HEK293 (cell line): ENCODE results near the gene CLEC19A.

ENCODE experiments used
- CTCF ChIA-PET: fragments of 350-600 bp; formaldehyde crosslinking; extraction: SDS; loops from one replicate; lab custom pipeline; 2021; ENCODE audit warnings: antibody characterized with exemption; lab: Yijun Ruan, JAX
- POLR2A ChIA-PET: fragments of 300-600 bp; formaldehyde crosslinking; extraction: SDS; loops from one replicate; lab custom pipeline; 2020; ENCODE audit warnings: antibody characterized with exemption, inconsistent platforms; lab: Yijun Ruan, JAX
- H3K27ac ChIP-seq: fragments of 200-500 bp; sonication (Bioruptor generic); 2 replicates; pipeline ENCODE4 v1.5.1; 2014; ENCODE audit warnings: low read depth, low read length, control low read depth, inconsistent platforms; ENCODE audit errors: extremely low read depth
- H3K36me3 ChIP-seq, 2 experiments: fragments of 200-500 bp in 1 of 2; sonication (Bioruptor generic) in 1 of 2; 1 replicate in 1 of 2; 2 replicates in 1 of 2; pipeline ENCODE4 v1.5.1; 2014 to 2017; ENCODE audit warnings: inconsistent platforms in 2 of 2, low read length in 2 of 2; ENCODE audit not compliant: control insufficient read depth in 2 of 2, insufficient read depth in 1 of 2
- H3K4me1 ChIP-seq: fragments of 200-500 bp; sonication (Bioruptor generic); 2 replicates; pipeline ENCODE4 v1.5.1; 2014; ENCODE audit warnings: mild to moderate bottlenecking, low read length, inconsistent platforms; ENCODE audit not compliant: control insufficient read depth, insufficient read depth
- H3K4me3 ChIP-seq: 2 replicates; pipeline ENCODE4 v1.5.1; 2011; ENCODE audit warnings: low read depth, mild to moderate bottlenecking, control low read depth, low read length, moderate library complexity
- H3K9me3 ChIP-seq: fragments of 200-500 bp; sonication (Bioruptor generic); 2 replicates; pipeline ENCODE4 v1.5.1; 2014; ENCODE audit warnings: low read depth, low read length, inconsistent platforms; ENCODE audit not compliant: control insufficient read depth, insufficient read depth
- AEBP2 ChIP-seq: fragments of 450-650 bp; formaldehyde crosslinking; IDR thresholded peaks from 2 replicates; pipeline ENCODE4 v1.5.1; 2016; ENCODE audit warnings: missing biosample characterization, missing genetic modification characterization, borderline replicate concordance
- GFI1B ChIP-seq: fragments of 450-650 bp; formaldehyde crosslinking; IDR thresholded peaks from 2 replicates; pipeline ENCODE4 v1.5.1; 2016; ENCODE audit warnings: missing biosample characterization, missing genetic modification characterization
- GLI2 ChIP-seq: fragments of 450-650 bp; formaldehyde crosslinking; IDR thresholded peaks from 2 replicates; pipeline ENCODE4; 2017; ENCODE audit warnings: missing biosample characterization, missing genetic modification characterization, low read depth, borderline replicate concordance
- HOXC10 ChIP-seq: sonication (generic); formaldehyde crosslinking; IDR thresholded peaks from 2 replicates; pipeline ENCODE4 v1.8.1; 2023; ENCODE audit warnings: mild to moderate bottlenecking, missing genetic modification reagents
- KLF8 ChIP-seq: fragments of 450-650 bp; formaldehyde crosslinking; IDR thresholded peaks from 2 replicates; pipeline ENCODE4 v1.5.1; 2016; ENCODE audit warnings: missing biosample characterization, missing genetic modification characterization
- PRDM10 ChIP-seq: fragments of 450-650 bp; formaldehyde crosslinking; IDR thresholded peaks from 2 replicates; pipeline ENCODE4 v1.5.1; 2016; ENCODE audit warnings: missing biosample characterization, missing genetic modification characterization
- RBAK ChIP-seq: fragments of 450-650 bp; formaldehyde crosslinking; IDR thresholded peaks from 2 replicates; pipeline ENCODE4 v1.5.1; 2016; ENCODE audit warnings: missing biosample characterization, missing genetic modification characterization
- REPIN1 ChIP-seq: fragments of 450-650 bp; formaldehyde crosslinking; IDR thresholded peaks from 2 replicates; pipeline ENCODE4 v1.5.1; 2017; ENCODE audit warnings: missing biosample characterization, missing genetic modification characterization, low read depth
- YY1 ChIP-seq: fragments of 450-650 bp; formaldehyde crosslinking; IDR thresholded peaks from 2 replicates; pipeline ENCODE4 v1.5.1; 2018; ENCODE audit warnings: missing biosample characterization, missing genetic modification characterization
- ZBTB8A ChIP-seq: fragments of 450-650 bp; formaldehyde crosslinking; IDR thresholded peaks from 2 replicates; pipeline ENCODE4 v1.5.1; 2016; ENCODE audit warnings: missing biosample characterization, missing genetic modification characterization
- ZFP37 ChIP-seq: fragments of 450-650 bp; formaldehyde crosslinking; IDR thresholded peaks from 2 replicates; pipeline ENCODE4 v1.5.1; 2016; ENCODE audit warnings: missing biosample characterization, missing genetic modification characterization
- ZNF121 ChIP-seq: fragments of 450-650 bp; formaldehyde crosslinking; IDR thresholded peaks from 2 replicates; pipeline ENCODE4 v1.5.1; 2016; ENCODE audit warnings: missing biosample characterization, missing genetic modification characterization
- ZNF146 ChIP-seq: fragments of 450-650 bp; formaldehyde crosslinking; IDR thresholded peaks from 2 replicates; pipeline ENCODE4 v1.5.1; 2016; ENCODE audit warnings: missing biosample characterization, missing genetic modification characterization
- ZNF148 ChIP-seq: fragments of 450-650 bp; formaldehyde crosslinking; IDR thresholded peaks from 2 replicates; pipeline ENCODE4 v1.5.0; 2017; ENCODE audit warnings: missing biosample characterization, missing genetic modification characterization, borderline replicate concordance
- ZNF221 ChIP-seq: fragments of 450-650 bp; formaldehyde crosslinking; IDR thresholded peaks from 2 replicates; pipeline ENCODE4 v1.5.1; 2017; ENCODE audit warnings: missing biosample characterization, missing genetic modification characterization, borderline replicate concordance
- ZNF280C ChIP-seq: fragments of 450-650 bp; formaldehyde crosslinking; IDR thresholded peaks from 2 replicates; pipeline ENCODE4 v1.5.1; 2016; ENCODE audit warnings: missing biosample characterization, missing genetic modification characterization
- ZNF292 ChIP-seq: fragments of 450-650 bp; formaldehyde crosslinking; IDR thresholded peaks from 2 replicates; pipeline ENCODE4 v1.5.1; 2016; ENCODE audit warnings: low read depth, missing biosample characterization, missing genetic modification characterization, borderline replicate concordance
- ZNF391 ChIP-seq: fragments of 450-650 bp; formaldehyde crosslinking; IDR thresholded peaks from 2 replicates; pipeline ENCODE4 v1.5.1; 2016; ENCODE audit warnings: low read depth, missing biosample characterization, missing genetic modification characterization, borderline replicate concordance
- ZNF394 ChIP-seq: fragments of 450-650 bp; formaldehyde crosslinking; IDR thresholded peaks from 2 replicates; pipeline ENCODE4 v1.5.1; 2016; ENCODE audit warnings: missing biosample characterization, missing genetic modification characterization, mild to moderate bottlenecking, moderate library complexity, borderline replicate concordance
- ZNF423 ChIP-seq: fragments of 450-650 bp; formaldehyde crosslinking; IDR thresholded peaks from 2 replicates; pipeline ENCODE4 v1.5.1; 2016; ENCODE audit warnings: missing biosample characterization, missing genetic modification characterization
- ZNF48 ChIP-seq: fragments of 450-650 bp; formaldehyde crosslinking; IDR thresholded peaks from 2 replicates; pipeline ENCODE4 v1.5.1; 2016; ENCODE audit warnings: missing biosample characterization, missing genetic modification characterization
- ZNF501 ChIP-seq: fragments of 450-650 bp; formaldehyde crosslinking; IDR thresholded peaks from 2 replicates; pipeline ENCODE4 v1.5.1; 2016; ENCODE audit warnings: missing biosample characterization, missing genetic modification characterization
- ZNF629 ChIP-seq: fragments of 450-650 bp; formaldehyde crosslinking; IDR thresholded peaks from 2 replicates; pipeline ENCODE4 v1.5.1; 2017; ENCODE audit warnings: missing biosample characterization, missing genetic modification characterization
- ZNF792 ChIP-seq: fragments of 450-650 bp; formaldehyde crosslinking; IDR thresholded peaks from 2 replicates; pipeline ENCODE4 v1.5.1; 2016; ENCODE audit warnings: missing biosample characterization, missing genetic modification characterization
- ZNF830 ChIP-seq: fragments of 450-650 bp; IDR thresholded peaks from 2 replicates; pipeline ENCODE4 v1.5.0; 2018; ENCODE audit warnings: missing biosample characterization, missing genetic modification characterization, low read depth, mild to moderate bottlenecking, moderate library complexity
- ZSCAN30 ChIP-seq: fragments of 450-650 bp; IDR thresholded peaks from 2 replicates; pipeline ENCODE4 v1.5.1; 2018; ENCODE audit warnings: missing biosample characterization, mild to moderate bottlenecking, missing genetic modification characterization, moderate library complexity
- ZXDB ChIP-seq: fragments of 450-650 bp; formaldehyde crosslinking; IDR thresholded peaks from 2 replicates; pipeline ENCODE4 v1.5.1; 2016; ENCODE audit warnings: missing biosample characterization, missing genetic modification characterization

CLEC19A gene

GRCh38 chr16:19265380-19265930 is 20.1 kb upstream of the CLEC19A start:
- no peak overlapping the region for H3K27ac ChIP-seq
- no peaks in the 10 kb centered on the region for H3K4me1 ChIP-seq
- H3K36me3 ChIP-seq = no peaks in the 10 kb centered on the region
- ChIA-PET POLR2A (no interaction called here), CTCF (interaction anchor here (0.8 kb wide), 1 partner anchor 8 kb away, joined by 4 read pairs; no protein-coding TSS in a partner anchor)
- no peaks in the 10 kb centered on the region for H3K9me3 ChIP-seq
- no peak for TF ChIP-seq KLF8 (tag by site-specific recombination)
- TF ChIP-seq ZFP37 (tag by site-specific recombination) = no peak
- no peak for TF ChIP-seq ZNF394 (tag by site-specific recombination)
- TF ChIP-seq ZNF146 (tag by site-specific recombination) = no peak
- TF ChIP-seq ZNF48 = no peak
- no peak for TF ChIP-seq PRDM10
- no peak for TF ChIP-seq GLI2 (tag by site-specific recombination)
- TF ChIP-seq REPIN1 (tag by site-specific recombination) = no peak
- no peak for TF ChIP-seq ZNF501
- TF ChIP-seq ZBTB8A (tag by site-specific recombination) = no peak
- no peak for TF ChIP-seq GFI1B (tag by site-specific recombination)
- no peak for TF ChIP-seq ZXDB
- TF ChIP-seq ZNF280C = no peak
- no peak for TF ChIP-seq ZSCAN30
- TF ChIP-seq ZNF292 = no peak
- no peak for TF ChIP-seq ZNF423 (tag by site-specific recombination)
- no peak for TF ChIP-seq ZNF221
- TF ChIP-seq RBAK (tag by site-specific recombination) = no peak
- no peak overlapping the region for H3K4me3 ChIP-seq

GRCh38 chr16:19266774-19267173 is 18.8 kb upstream of the CLEC19A start:
- TF ChIP-seq YY1 (no peak), AEBP2 (tag by site-specific recombination) (no peak), ZNF148 (no peak), HOXC10 (CRISPR knock-in tag) (no peak), ZNF830 (no peak), ZNF629 (tag by site-specific recombination) (no peak), ZNF391 (tag by site-specific recombination) (no peak), ZNF121 (tag by site-specific recombination) (no peak), ZNF792 (tag by site-specific recombination) (no peak)
- POLR2A ChIA-PET = no interaction called here
- Histone ChIP-seq H3K4me3 (no peak overlapping the region), H3K9me3 (no peaks in the 10 kb centered on the region), H3K36me3 (no peaks in the 10 kb centered on the region), H3K27ac (no peak overlapping the region), H3K4me1 (no peaks in the 10 kb centered on the region)
- CTCF ChIA-PET = no interaction called here
